ENCODE measurements around the gene NIPAL3. TPM values are rescaled to one million over a fixed set of nuclear protein-coding genes. Genes with fewer than 3 reads are reported as not detected.

NIPAL3 gene
- polyA plus RNA-seq, 2 donors, result 10.3 to 11.3 TPM

DNA sequence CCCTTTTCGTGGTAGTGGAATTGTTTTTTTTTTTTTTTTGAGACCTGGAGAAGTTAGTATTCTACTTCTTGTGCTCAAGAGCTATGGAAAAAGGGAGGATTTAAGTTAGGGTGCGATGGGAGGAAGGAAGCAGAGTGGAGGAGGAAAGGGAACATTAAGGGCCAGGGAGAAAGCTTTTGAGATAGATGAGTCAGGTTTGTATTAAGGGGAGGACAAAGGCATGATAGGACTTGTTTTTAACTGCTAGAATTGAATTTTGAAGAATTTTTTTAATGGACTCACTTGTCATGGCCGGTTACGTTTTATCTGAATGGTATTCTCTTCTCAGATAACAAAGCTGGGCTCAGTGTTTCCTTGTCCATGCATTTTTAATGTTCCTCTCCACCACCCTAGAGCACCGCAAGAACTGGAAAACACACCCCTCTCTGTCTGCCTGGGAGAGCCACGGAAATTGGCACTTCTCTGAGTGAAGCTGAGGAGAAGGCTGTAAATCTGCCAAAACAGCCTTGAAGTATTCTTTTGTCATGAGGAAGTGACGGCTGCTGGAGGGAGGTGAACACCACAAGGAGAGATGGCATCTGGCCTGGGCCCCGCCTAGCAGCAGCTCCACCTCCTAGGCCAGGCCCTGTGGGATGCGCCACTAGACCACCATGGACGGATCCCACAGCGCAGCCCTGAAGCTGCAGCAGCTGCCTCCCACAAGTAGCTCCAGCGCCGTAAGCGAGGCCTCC is 3.5 kb downstream of the NIPAL3 start:
- Histone ChIP-seq H3K4me3 (ENCODE audit: low read depth in 1 of 2, low read length in 2 of 2) (no peak overlapping the region), H3K4me1 (ENCODE audit: control insufficient read depth in 2 of 2, insufficient read depth in 2 of 2, low read length in 1 of 2) (peaks cover 0 to 10% of the 10 kb centered on the region in 2 donors)
- 46 to 57% methylated on average over 14 of the region's 14 CpGs for WGBS, 2 donors

DNA sequence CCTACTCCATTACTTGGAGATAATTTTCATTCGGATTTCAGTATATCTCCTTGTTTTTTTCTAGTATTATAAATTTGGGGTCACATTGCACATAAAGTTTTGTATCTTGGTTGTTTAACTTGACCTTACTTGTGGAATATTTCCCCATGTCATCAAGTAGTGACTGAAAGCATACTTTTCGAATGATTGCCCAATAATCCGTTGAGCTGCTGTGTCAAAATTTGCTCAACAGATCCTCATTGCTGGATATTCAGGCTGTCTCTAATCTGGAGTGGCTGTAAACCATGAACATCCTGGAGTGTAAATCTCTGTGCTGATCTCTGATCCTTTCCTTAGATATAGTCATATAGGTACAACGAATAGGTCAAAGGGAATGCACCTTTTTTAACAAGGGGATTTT is 4.9 kb downstream of the NIPAL3 start:
- WGBS, 2 donors, result 80 to 85% methylated on average over 4 of the region's 4 CpGs
- Histone ChIP-seq H3K36me3 (ENCODE audit: control insufficient read depth in 2 of 2, insufficient read depth in 2 of 2, low read length in 1 of 2) (peaks cover 5 to 7% of the 10 kb centered on the region in 2 donors), H3K4me1 (ENCODE audit: control insufficient read depth in 2 of 2, insufficient read depth in 2 of 2, low read length in 1 of 2) (peaks cover 0 to 10% of the 10 kb centered on the region in 2 donors), H3K27me3 (ENCODE audit: control insufficient read depth in 1 of 2, insufficient read depth in 2 of 2, low read length in 2 of 2) (no peaks in the 10 kb centered on the region), H3K27ac (ENCODE audit: low read depth in 2 of 2, low read length in 1 of 2) (no peak overlapping the region), H3K9me3 (ENCODE audit: control insufficient read depth in 2 of 2, insufficient read depth in 1 of 2, low read depth in 1 of 2, low read length in 1 of 2) (no peaks in the 10 kb centered on the region), H3K4me3 (ENCODE audit: low read depth in 1 of 2, low read length in 2 of 2) (no peak overlapping the region)

More for the DNA sequence above, 3.5 kb downstream of the NIPAL3 start:
- peaks cover 5 to 7% of the 10 kb centered on the region in 2 donors for H3K36me3 ChIP-seq (ENCODE audit: control insufficient read depth in 2 of 2, insufficient read depth in 2 of 2, low read length in 1 of 2)
- no peaks in the 10 kb centered on the region for H3K9me3 ChIP-seq (ENCODE audit: control insufficient read depth in 2 of 2, insufficient read depth in 1 of 2, low read depth in 1 of 2, low read length in 1 of 2)
- no peaks in the 10 kb centered on the region for H3K27me3 ChIP-seq (ENCODE audit: control insufficient read depth in 1 of 2, insufficient read depth in 2 of 2, low read length in 2 of 2)
- peak overlapping the region; percentile 87 to 91 for H3K27ac ChIP-seq (ENCODE audit: low read depth in 2 of 2, low read length in 1 of 2)

DNA sequence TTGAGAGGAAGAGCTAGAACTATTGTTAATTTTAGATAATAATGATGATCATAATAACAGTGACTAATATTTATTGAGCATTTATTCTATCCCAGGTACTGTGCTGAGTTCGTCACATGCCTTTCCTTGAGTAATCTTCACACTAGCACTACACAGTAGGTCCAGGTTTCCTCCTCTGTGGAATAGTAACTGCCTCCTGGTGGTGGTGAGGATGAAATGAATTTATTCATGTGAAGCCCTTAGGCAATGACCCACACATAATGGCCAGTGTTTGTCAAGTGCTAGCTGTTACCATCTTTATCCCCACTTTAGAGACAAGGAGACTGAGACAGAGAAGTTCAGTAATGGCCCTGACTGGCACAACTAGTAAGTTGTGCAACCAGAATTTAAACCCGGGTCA is 5.9 kb downstream of the NIPAL3 start:
- 90% methylated on average over 2 of the region's 2 CpGs for WGBS, 2 donors
- peaks cover 5 to 7% of the 10 kb centered on the region in 2 donors for H3K36me3 ChIP-seq (ENCODE audit: control insufficient read depth in 2 of 2, insufficient read depth in 2 of 2, low read length in 1 of 2)
- no peak overlapping the region for H3K4me3 ChIP-seq (ENCODE audit: low read depth in 1 of 2, low read length in 2 of 2)
- H3K9me3 ChIP-seq (ENCODE audit: control insufficient read depth in 2 of 2, insufficient read depth in 1 of 2, low read depth in 1 of 2, low read length in 1 of 2), result no peaks in the 10 kb centered on the region
- H3K4me1 ChIP-seq (ENCODE audit: control insufficient read depth in 2 of 2, insufficient read depth in 2 of 2, low read length in 1 of 2), result peaks cover 0 to 10% of the 10 kb centered on the region in 2 donors
- peak overlapping the region in 1 of 2 donors; percentile 7 for H3K27ac ChIP-seq (ENCODE audit: low read depth in 2 of 2, low read length in 1 of 2)
- H3K27me3 ChIP-seq (ENCODE audit: control insufficient read depth in 1 of 2, insufficient read depth in 2 of 2, low read length in 2 of 2), result no peaks in the 10 kb centered on the region

DNA sequence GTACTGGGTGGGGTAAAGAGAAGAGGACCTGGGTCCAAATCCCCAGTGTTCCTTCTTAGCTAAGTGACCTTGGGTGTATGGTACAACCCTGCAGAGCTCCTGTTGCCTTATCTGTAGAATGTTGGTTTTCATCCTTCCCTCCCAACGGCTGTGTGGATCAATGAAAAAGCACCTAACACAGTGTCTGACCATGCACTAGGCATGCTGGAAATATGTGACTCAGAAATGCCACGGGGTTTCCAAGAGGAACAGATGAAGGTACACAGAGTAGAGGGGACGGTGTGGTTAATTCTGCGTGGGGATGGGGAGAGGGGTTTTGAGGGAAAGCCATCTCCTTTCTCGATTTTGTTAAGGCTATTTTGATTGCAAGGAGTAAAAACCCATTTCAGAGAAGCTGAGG is 8.6 kb downstream of the NIPAL3 start:
- no peak overlapping the region for H3K27ac ChIP-seq (ENCODE audit: low read depth in 2 of 2, low read length in 1 of 2)
- H3K27me3 ChIP-seq (ENCODE audit: control insufficient read depth in 1 of 2, insufficient read depth in 2 of 2, low read length in 2 of 2), result no peaks in the 10 kb centered on the region
- H3K4me3 ChIP-seq (ENCODE audit: low read depth in 1 of 2, low read length in 2 of 2), result no peak overlapping the region
- 80 to 86% methylated on average over 5 of the region's 5 CpGs for WGBS, 2 donors
- no peaks in the 10 kb centered on the region for H3K9me3 ChIP-seq (ENCODE audit: control insufficient read depth in 2 of 2, insufficient read depth in 1 of 2, low read depth in 1 of 2, low read length in 1 of 2)
- H3K4me1 ChIP-seq (ENCODE audit: control insufficient read depth in 2 of 2, insufficient read depth in 2 of 2, low read length in 1 of 2), result peaks cover 0 to 5% of the 10 kb centered on the region in 2 donors
- peaks cover 5 to 11% of the 10 kb centered on the region in 2 donors for H3K36me3 ChIP-seq (ENCODE audit: control insufficient read depth in 2 of 2, insufficient read depth in 2 of 2, low read length in 1 of 2)

DNA sequence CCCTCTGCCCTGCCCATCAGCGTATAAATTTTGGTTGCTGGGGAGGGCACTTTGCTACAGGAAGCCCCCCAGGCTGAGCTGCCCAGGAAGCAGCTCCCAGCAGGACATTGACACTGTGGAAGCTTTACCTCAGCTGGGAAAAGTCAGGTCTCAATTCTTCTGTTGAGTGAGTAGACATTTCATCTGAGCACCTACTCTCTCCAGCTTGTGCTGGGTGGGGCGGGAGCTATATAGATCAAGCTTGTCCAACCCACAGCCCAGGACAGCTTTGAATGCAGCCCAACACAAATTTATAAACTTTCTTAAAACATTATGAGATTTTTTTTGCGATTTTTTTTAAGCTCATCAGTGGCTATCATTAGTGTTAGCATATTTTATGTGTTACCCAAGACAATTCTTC is 9.4 kb downstream of the NIPAL3 start:
- Histone ChIP-seq H3K27ac (ENCODE audit: low read depth in 2 of 2, low read length in 1 of 2) (no peak overlapping the region), H3K36me3 (ENCODE audit: control insufficient read depth in 2 of 2, insufficient read depth in 2 of 2, low read length in 1 of 2) (peaks cover 5 to 11% of the 10 kb centered on the region in 2 donors), H3K27me3 (ENCODE audit: control insufficient read depth in 1 of 2, insufficient read depth in 2 of 2, low read length in 2 of 2) (no peaks in the 10 kb centered on the region), H3K9me3 (ENCODE audit: control insufficient read depth in 2 of 2, insufficient read depth in 1 of 2, low read depth in 1 of 2, low read length in 1 of 2) (no peaks in the 10 kb centered on the region), H3K4me3 (ENCODE audit: low read depth in 1 of 2, low read length in 2 of 2) (no peak overlapping the region), H3K4me1 (ENCODE audit: control insufficient read depth in 2 of 2, insufficient read depth in 2 of 2, low read length in 1 of 2) (no peaks in the 10 kb centered on the region)
- WGBS, 2 donors, result 89 to 94% methylated on average over 3 of the region's 3 CpGs

DNA sequence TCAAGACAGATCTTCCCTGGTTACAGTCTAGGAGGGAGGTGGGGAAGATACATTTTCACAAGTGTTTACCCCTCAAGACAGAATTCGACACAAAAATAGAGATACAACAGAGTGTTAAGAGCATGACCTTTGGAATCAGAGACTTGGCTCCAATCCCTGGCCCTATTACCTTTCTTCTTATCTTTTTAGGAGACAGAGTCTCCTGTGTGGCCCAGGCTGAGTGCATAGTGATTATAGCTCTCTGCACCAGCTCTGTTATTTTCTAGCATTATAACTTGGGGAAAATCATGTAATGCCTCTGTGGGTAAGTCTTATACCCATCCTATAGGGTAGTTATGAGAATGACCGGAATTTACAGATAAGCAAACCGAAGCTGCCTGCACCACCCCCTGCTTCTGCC is 9.8 kb downstream of the NIPAL3 start:
- Histone ChIP-seq H3K27me3 (ENCODE audit: control insufficient read depth in 1 of 2, insufficient read depth in 2 of 2, low read length in 2 of 2) (no peaks in the 10 kb centered on the region), H3K9me3 (ENCODE audit: control insufficient read depth in 2 of 2, insufficient read depth in 1 of 2, low read depth in 1 of 2, low read length in 1 of 2) (no peaks in the 10 kb centered on the region), H3K4me1 (ENCODE audit: control insufficient read depth in 2 of 2, insufficient read depth in 2 of 2, low read length in 1 of 2) (no peaks in the 10 kb centered on the region), H3K27ac (ENCODE audit: low read depth in 2 of 2, low read length in 1 of 2) (no peak overlapping the region), H3K36me3 (ENCODE audit: control insufficient read depth in 2 of 2, insufficient read depth in 2 of 2, low read length in 1 of 2) (peaks cover 5 to 11% of the 10 kb centered on the region in 2 donors), H3K4me3 (ENCODE audit: low read depth in 1 of 2, low read length in 2 of 2) (no peak overlapping the region)
- WGBS, 2 donors, result 56 to 75% methylated on average over 3 of the region's 3 CpGs

DNA sequence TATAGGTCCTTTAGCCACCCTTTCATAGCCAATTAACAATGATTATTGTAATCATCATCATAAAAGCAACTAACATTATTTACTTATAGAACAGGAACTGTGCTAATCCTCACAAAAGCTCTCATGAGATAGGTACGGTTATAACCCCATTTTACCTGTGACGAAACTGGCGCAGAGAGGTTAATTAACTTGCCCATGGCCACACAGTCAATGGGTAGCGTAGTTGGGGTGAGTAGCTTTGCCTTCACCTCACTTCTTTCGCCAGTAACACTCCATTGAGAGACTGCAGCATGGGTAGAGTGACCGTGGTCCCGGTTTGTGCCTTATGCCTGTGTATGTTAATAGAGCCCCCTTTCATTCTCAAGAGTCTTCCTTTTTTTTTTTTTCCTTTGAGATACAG is 10.3 kb downstream of the NIPAL3 start:
- Histone ChIP-seq H3K4me3 (ENCODE audit: low read depth in 1 of 2, low read length in 2 of 2) (no peak overlapping the region), H3K4me1 (ENCODE audit: control insufficient read depth in 2 of 2, insufficient read depth in 2 of 2, low read length in 1 of 2) (no peaks in the 10 kb centered on the region), H3K27me3 (ENCODE audit: control insufficient read depth in 1 of 2, insufficient read depth in 2 of 2, low read length in 2 of 2) (no peaks in the 10 kb centered on the region), H3K27ac (ENCODE audit: low read depth in 2 of 2, low read length in 1 of 2) (no peak overlapping the region), H3K36me3 (ENCODE audit: control insufficient read depth in 2 of 2, insufficient read depth in 2 of 2, low read length in 1 of 2) (peaks cover 5 to 11% of the 10 kb centered on the region in 2 donors), H3K9me3 (ENCODE audit: control insufficient read depth in 2 of 2, insufficient read depth in 1 of 2, low read depth in 1 of 2, low read length in 1 of 2) (no peaks in the 10 kb centered on the region)
- 82 to 83% methylated on average over 7 of the region's 7 CpGs for WGBS, 2 donors

DNA sequence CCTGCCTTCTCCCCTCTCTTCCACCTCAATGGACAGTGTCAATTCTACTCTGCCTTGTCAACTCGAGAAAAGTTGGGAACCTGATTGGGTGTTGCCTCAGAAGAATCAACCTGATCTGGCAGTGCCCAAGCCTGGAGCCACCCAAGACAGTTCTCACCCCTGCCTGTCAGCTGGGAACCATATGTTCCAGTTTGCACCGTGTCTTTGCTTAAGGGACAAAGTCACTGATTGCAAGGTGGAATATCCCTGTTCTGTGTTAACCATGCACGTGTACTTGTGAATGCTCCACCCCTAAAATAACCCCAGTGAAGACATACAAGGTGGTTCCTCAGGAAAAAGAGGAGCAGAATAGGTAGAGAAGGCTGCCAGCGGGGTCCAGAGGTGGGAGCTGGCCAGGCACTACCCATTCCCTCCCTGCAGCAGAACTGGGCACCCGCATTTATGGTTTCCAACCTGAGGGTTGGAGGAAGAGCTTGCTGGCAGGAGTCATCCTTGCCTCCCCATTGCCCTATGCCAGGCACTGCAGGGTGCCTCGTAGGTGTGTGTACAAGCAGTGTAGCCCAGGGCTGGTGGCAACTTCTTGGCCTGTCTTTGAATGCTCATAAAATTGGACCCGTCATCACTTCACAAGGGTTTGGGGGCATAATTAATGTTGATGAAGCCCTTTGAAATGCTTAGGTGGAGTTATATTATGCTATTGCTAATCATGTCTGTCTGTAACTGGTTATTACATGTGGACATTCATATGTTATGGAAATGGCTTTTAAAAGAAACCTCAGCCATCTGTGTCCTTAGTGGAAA is 11.3 kb downstream of the NIPAL3 start:
- Histone ChIP-seq H3K9me3 (ENCODE audit: control insufficient read depth in 2 of 2, insufficient read depth in 1 of 2, low read depth in 1 of 2, low read length in 1 of 2) (no peaks in the 10 kb centered on the region), H3K27me3 (ENCODE audit: control insufficient read depth in 1 of 2, insufficient read depth in 2 of 2, low read length in 2 of 2) (no peaks in the 10 kb centered on the region), H3K36me3 (ENCODE audit: control insufficient read depth in 2 of 2, insufficient read depth in 2 of 2, low read length in 1 of 2) (peaks cover 0 to 9% of the 10 kb centered on the region in 2 donors), H3K4me1 (ENCODE audit: control insufficient read depth in 2 of 2, insufficient read depth in 2 of 2, low read length in 1 of 2) (no peaks in the 10 kb centered on the region), H3K27ac (ENCODE audit: low read depth in 2 of 2, low read length in 1 of 2) (no peak overlapping the region), H3K4me3 (ENCODE audit: low read depth in 1 of 2, low read length in 2 of 2) (no peak overlapping the region)
- 88 to 92% methylated on average over 7 of the region's 7 CpGs for WGBS, 2 donors

DNA sequence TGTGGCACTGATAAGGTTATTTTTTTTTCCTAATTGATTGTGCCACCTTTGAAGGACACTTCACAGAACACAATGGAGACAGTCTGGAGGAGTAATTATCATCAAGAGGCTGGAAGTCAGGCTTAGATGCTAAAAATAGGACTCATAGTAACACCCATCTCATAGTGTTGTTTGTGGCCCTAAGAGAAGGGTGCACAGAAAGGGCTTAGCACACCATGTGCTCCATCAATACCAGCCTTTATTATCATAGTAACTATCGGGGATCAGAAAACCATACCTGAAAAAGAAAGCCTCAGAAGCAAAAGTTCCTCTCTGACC is 11.9 kb downstream of the NIPAL3 start:
- Histone ChIP-seq H3K9me3 (ENCODE audit: control insufficient read depth in 2 of 2, insufficient read depth in 1 of 2, low read depth in 1 of 2, low read length in 1 of 2) (no peaks in the 10 kb centered on the region), H3K27me3 (ENCODE audit: control insufficient read depth in 1 of 2, insufficient read depth in 2 of 2, low read length in 2 of 2) (no peaks in the 10 kb centered on the region), H3K27ac (ENCODE audit: low read depth in 2 of 2, low read length in 1 of 2) (no peak overlapping the region), H3K4me1 (ENCODE audit: control insufficient read depth in 2 of 2, insufficient read depth in 2 of 2, low read length in 1 of 2) (no peaks in the 10 kb centered on the region), H3K4me3 (ENCODE audit: low read depth in 1 of 2, low read length in 2 of 2) (no peak overlapping the region), H3K36me3 (ENCODE audit: control insufficient read depth in 2 of 2, insufficient read depth in 2 of 2, low read length in 1 of 2) (peaks cover 0 to 4% of the 10 kb centered on the region in 2 donors)
- 82 to 90% methylated on average over 1 of the region's 1 CpG for WGBS, 2 donors

Measured in esophagus (tissue), 2 donors.